Loucy (cell line): ENCODE data around the gene PRKN.

Experiments used
- H2AFZ ChIP-seq: fragments of 200-600 bp; sonication (generic); 2 replicates; pipeline ENCODE4 v1.6.0; 2016; ENCODE audit warnings: antibody characterized with exemption, mild to moderate bottlenecking, low read length, moderate library complexity
- H3F3A ChIP-seq: fragments of 200-600 bp; 2 replicates; pipeline ENCODE4 v1.6.0; 2016; ENCODE audit warnings: antibody characterized with exemption, low read depth, mild to moderate bottlenecking
- H3K27me3 ChIP-seq: fragments of 200-600 bp; sonication (generic); 2 replicates; pipeline ENCODE4 v1.6.1; 2014; ENCODE audit warnings: low read length, mild to moderate bottlenecking; ENCODE audit not compliant: insufficient read depth, poor library complexity, severe bottlenecking
- H3K36me3 ChIP-seq: fragments of 200-600 bp; sonication (generic); 2 replicates; pipeline ENCODE4 v1.6.1; 2016; ENCODE audit warnings: low read length; ENCODE audit not compliant: insufficient read depth
- H3K4me1 ChIP-seq: fragments of 200-600 bp; sonication (generic); 2 replicates; pipeline ENCODE4 v1.5.1; 2014; ENCODE audit warnings: low read length, mild to moderate bottlenecking; ENCODE audit not compliant: insufficient read depth, poor library complexity, severe bottlenecking
- H3K4me2 ChIP-seq: fragments of 200-600 bp; sonication (generic); 2 replicates; pipeline ENCODE4 v1.6.0; 2014; ENCODE audit warnings: antibody characterized with exemption, low read length, low read depth, mild to moderate bottlenecking; ENCODE audit not compliant: poor library complexity, severe bottlenecking
- H3K4me3 ChIP-seq: fragments of 200-600 bp; sonication (generic); 2 replicates; pipeline ENCODE4 v1.5.1; 2014; ENCODE audit warnings: low read length, mild to moderate bottlenecking, mixed read lengths; ENCODE audit not compliant: poor library complexity, severe bottlenecking
- H3K79me2 ChIP-seq: fragments of 200-600 bp; sonication (generic); 2 replicates; pipeline ENCODE4 v1.6.1; 2014; ENCODE audit warnings: low read length; ENCODE audit not compliant: insufficient read depth
- H3K9ac ChIP-seq: fragments of 200-600 bp; sonication (generic); 2 replicates; pipeline ENCODE4 v1.6.0; 2014; ENCODE audit warnings: mild to moderate bottlenecking, low read depth, low read length, moderate library complexity; ENCODE audit not compliant: poor library complexity, severe bottlenecking
- H3K9me2 ChIP-seq: fragments of 200-600 bp; sonication (generic); replicated peaks from 2 replicates; pipeline ENCODE4 v1.6.1; 2016; ENCODE audit warnings: low read depth, low read length, mixed read lengths
- H3K9me3 ChIP-seq: fragments of 200-600 bp; sonication (generic); 2 replicates; pipeline ENCODE4 v1.6.1; 2014; ENCODE audit warnings: mild to moderate bottlenecking, antibody characterized with exemption, low read length, low read depth; ENCODE audit not compliant: insufficient read depth
- H4K20me1 ChIP-seq: fragments of 200-600 bp; sonication (generic); 2 replicates; pipeline ENCODE4 v1.6.0; 2014; ENCODE audit warnings: antibody characterized with exemption, low read length, mild to moderate bottlenecking; ENCODE audit not compliant: insufficient read depth, poor library complexity, severe bottlenecking
- CTCF ChIP-seq: fragments of 200-600 bp; sonication (generic); conservative IDR thresholded peaks from 2 replicates; pipeline ENCODE4 v1.5.1; 2014; ENCODE audit warnings: mild to moderate bottlenecking, antibody characterized with exemption, low read length
- EZH2phosphoT487 ChIP-seq: fragments of 200-600 bp; IDR thresholded peaks from 2 replicates; pipeline ENCODE4 v1.6.1; 2018; ENCODE audit warnings: antibody characterized with exemption, mild to moderate bottlenecking, moderate library complexity, borderline replicate concordance

PRKN gene

GRCh38 chr6:162666246-162666645, 61.3 kb downstream of the PRKN start:
- no peaks in the 10 kb centered on the region for H3K27me3 ChIP-seq
- no peak overlapping the region for H2AFZ ChIP-seq
- no peaks in the 10 kb centered on the region for H3K36me3 ChIP-seq
- no peak overlapping the region for H3K9ac ChIP-seq
- H3F3A ChIP-seq = no peaks in the 10 kb centered on the region
- no peaks in the 10 kb centered on the region for H3K79me2 ChIP-seq
- H3K9me3 ChIP-seq = no peaks in the 10 kb centered on the region
- H3K4me2 ChIP-seq = no peak overlapping the region
- no peak for TF ChIP-seq CTCF
- TF ChIP-seq EZH2phosphoT487 = no peak
- no peaks in the 10 kb centered on the region for H3K4me1 ChIP-seq
- H3K4me3 ChIP-seq = no peak overlapping the region
- no peaks in the 10 kb centered on the region for H3K9me2 ChIP-seq
- no peaks in the 10 kb centered on the region for H4K20me1 ChIP-seq

GRCh38 chr6:162653808-162654207, 73.8 kb downstream of the PRKN start:
- Histone ChIP-seq H3K79me2 (no peaks in the 10 kb centered on the region), H3K36me3 (no peaks in the 10 kb centered on the region), H4K20me1 (no peaks in the 10 kb centered on the region), H3F3A (no peaks in the 10 kb centered on the region), H3K9me3 (no peaks in the 10 kb centered on the region), H3K4me1 (no peaks in the 10 kb centered on the region), H3K27me3 (no peaks in the 10 kb centered on the region), H3K4me3 (no peak overlapping the region), H3K4me2 (no peak overlapping the region), H2AFZ (no peak overlapping the region), H3K9me2 (no peaks in the 10 kb centered on the region), H3K9ac (no peak overlapping the region)
- no peak for TF ChIP-seq EZH2phosphoT487
- no peak for TF ChIP-seq CTCF

- no peak overlapping the region for H2AFZ ChIP-seq
- no peaks in the 10 kb centered on the region for H4K20me1 ChIP-seq
- H3K79me2 ChIP-seq = no peaks in the 10 kb centered on the region
- no peak overlapping the region for H3K4me2 ChIP-seq
- H3K9me3 ChIP-seq = no peaks in the 10 kb centered on the region
- no peaks in the 10 kb centered on the region for H3K4me1 ChIP-seq
- H3F3A ChIP-seq = no peaks in the 10 kb centered on the region
- no peak overlapping the region for H3K9ac ChIP-seq
- no peaks in the 10 kb centered on the region for H3K27me3 ChIP-seq
- no peaks in the 10 kb centered on the region for H3K9me2 ChIP-seq
- H3K36me3 ChIP-seq = no peaks in the 10 kb centered on the region
- TF ChIP-seq CTCF = no peak
- no peak for TF ChIP-seq EZH2phosphoT487
- no peak overlapping the region for H3K4me3 ChIP-seq
Measured at GRCh38 chr6:162651505-162651904, 76.1 kb downstream of the PRKN start.
